ENCODE measurements around the gene GANC.
A peak's percentile ranks its signal among the peaks of the same experiment; 100 is the strongest.

DNA sequence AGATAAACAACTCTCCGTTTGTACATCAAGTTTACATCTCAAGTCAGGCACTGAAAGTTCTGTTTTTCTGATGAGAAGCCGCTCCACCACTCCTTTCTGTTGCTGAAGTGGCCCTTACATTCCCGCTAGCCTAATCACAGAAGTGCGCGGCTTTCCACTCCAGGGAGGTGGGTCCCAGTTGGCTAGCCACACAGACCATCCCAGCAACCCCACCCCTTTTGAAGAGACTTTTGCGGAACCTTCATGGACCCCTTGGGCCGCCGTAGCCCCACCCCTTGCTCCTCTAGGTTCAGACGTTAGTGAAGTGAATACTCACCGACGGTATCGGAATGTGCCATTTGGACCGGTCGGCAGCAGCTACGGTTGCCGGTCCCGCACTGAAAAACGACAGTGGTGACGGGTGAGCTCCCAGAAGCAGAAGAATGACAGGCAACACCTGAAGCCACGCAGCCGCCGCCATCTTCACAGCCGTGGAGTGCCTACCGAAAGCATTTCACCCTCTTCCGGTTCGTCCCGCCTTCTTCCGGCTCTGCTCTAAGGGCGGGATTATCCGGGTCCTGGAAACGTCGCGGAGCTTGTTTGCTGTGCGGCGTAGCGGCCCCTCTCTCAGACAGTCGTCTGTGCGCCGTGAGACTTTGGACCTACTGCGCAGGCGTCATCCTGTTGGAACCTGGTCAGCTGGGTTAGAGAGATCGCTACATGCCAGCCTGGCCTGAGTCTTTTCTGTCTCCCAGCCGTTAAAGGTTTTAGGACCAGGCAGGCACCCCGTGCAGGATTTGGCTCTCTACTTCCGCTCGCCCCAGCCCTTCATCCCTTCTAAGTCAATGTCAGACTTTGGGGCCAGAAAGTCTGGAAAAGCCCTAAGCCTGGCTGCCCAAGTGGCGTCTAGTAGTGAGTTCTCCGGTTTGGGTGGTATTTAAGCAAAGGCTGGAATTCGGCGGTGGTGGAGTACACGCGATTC is at the start of gene GANC, which contains the start of gene TMEM87A:
- no peak for TF ChIP-seq EZH2 (IDR thresholded peaks at IDR 0.05; ENCODE audit: low read depth, unreplicated experiment)
- peak; percentile 82 for TF ChIP-seq POLR2AphosphoS5 (IDR thresholded peaks at IDR 0.05; ENCODE audit: low read depth)
- TF ChIP-seq, protein P1, sequence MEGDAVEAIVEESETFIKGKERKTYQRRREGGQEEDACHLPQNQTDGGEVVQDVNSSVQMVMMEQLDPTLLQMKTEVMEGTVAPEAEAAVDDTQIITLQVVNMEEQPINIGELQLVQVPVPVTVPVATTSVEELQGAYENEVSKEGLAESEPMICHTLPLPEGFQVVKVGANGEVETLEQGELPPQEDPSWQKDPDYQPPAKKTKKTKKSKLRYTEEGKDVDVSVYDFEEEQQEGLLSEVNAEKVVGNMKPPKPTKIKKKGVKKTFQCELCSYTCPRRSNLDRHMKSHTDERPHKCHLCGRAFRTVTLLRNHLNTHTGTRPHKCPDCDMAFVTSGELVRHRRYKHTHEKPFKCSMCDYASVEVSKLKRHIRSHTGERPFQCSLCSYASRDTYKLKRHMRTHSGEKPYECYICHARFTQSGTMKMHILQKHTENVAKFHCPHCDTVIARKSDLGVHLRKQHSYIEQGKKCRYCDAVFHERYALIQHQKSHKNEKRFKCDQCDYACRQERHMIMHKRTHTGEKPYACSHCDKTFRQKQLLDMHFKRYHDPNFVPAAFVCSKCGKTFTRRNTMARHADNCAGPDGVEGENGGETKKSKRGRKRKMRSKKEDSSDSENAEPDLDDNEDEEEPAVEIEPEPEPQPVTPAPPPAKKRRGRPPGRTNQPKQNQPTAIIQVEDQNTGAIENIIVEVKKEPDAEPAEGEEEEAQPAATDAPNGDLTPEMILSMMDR (conservative IDR thresholded peaks at IDR 0.05; ENCODE audit: low read depth in 2 of 2) = no peak
- TF ChIP-seq NANOG (IDR thresholded peaks at IDR 0.05; ENCODE audit: borderline replicate concordance) = no peak

Data from GM23338 (cell line).